Measurements from ENCODE around the gene COBL.

Gene COBL

GRCh38 chr7:51340936-51341335 lies 24.3 kb upstream of the COBL start:
- H3K4me3 ChIP-seq (ENCODE audit: low read depth, low read length): no peak overlapping the region
- DNase-seq (ENCODE audit: low read depth): no peak
- no peak for TF ChIP-seq CTCF (conservative IDR thresholded peaks at IDR 0.05; ENCODE audit: low read depth, low read length)

GRCh38 chr7:51340029-51340838 lies 23.6 kb upstream of the COBL start:
- TF ChIP-seq CTCF (conservative IDR thresholded peaks at IDR 0.05; ENCODE audit: low read depth, low read length): no peak
- DNase-seq (ENCODE audit: low read depth): no peak

GRCh38 chr7:51335057-51335456 lies 18.4 kb upstream of the COBL start:
- no peak for TF ChIP-seq CTCF (conservative IDR thresholded peaks at IDR 0.05; ENCODE audit: low read depth, low read length)
- H3K4me3 ChIP-seq (ENCODE audit: low read depth, low read length): no peak overlapping the region
- no peak for DNase-seq (ENCODE audit: low read depth)

More at GRCh38 chr7:51340029-51340838, 23.6 kb upstream of the COBL start:
- H3K4me3 ChIP-seq (ENCODE audit: low read depth, low read length): no peak overlapping the region

- TF ChIP-seq CTCF (conservative IDR thresholded peaks at IDR 0.05; ENCODE audit: low read depth, low read length): no peak
- DNase-seq (ENCODE audit: low read depth): no peak
- no peak overlapping the region for H3K4me3 ChIP-seq (ENCODE audit: low read depth, low read length)
Observed at GRCh38 chr7:51329696-51330263, 13.2 kb upstream of the COBL start.

- H3K4me3 ChIP-seq (ENCODE audit: low read depth, low read length): no peak overlapping the region
- TF ChIP-seq CTCF (conservative IDR thresholded peaks at IDR 0.05; ENCODE audit: low read depth, low read length): no peak
Observed at GRCh38 chr7:51328351-51328801, 11.8 kb upstream of the COBL start.

GRCh38 chr7:51327287-51327717 lies 10.7 kb upstream of the COBL start:
- TF ChIP-seq CTCF (conservative IDR thresholded peaks at IDR 0.05; ENCODE audit: low read depth, low read length): no peak

More at GRCh38 chr7:51328351-51328801, 11.8 kb upstream of the COBL start:
- DNase-seq (ENCODE audit: low read depth): no peak

More at GRCh38 chr7:51327287-51327717, 10.7 kb upstream of the COBL start:
- H3K4me3 ChIP-seq (ENCODE audit: low read depth, low read length): no peak overlapping the region
- DNase-seq (ENCODE audit: low read depth): no peak

Data from choroid plexus epithelial cell (primary cell).